SJCRH30 (cell line): Measurements from ENCODE around the gene LCE1F. TPM values are rescaled to one million over a fixed set of nuclear protein-coding genes. Genes with fewer than 3 reads are reported as not detected.

Source experiments
- DNase-seq, 2 experiments: peaks; one replicate each; pipeline ENCODE4 v3.0.0-alpha.2; 2015 to 2020
- H3K27ac ChIP-seq: fragments of 250-450 bp; sonication (Bioruptor Pico); 2 replicates; pipeline ENCODE4 v1.5.1; 2020; ENCODE audit warnings: mild to moderate bottlenecking, moderate library complexity
- H3K27me3 ChIP-seq: fragments of 250-450 bp; sonication (Bioruptor Pico); 2 replicates; pipeline ENCODE4 v1.5.1; 2020; ENCODE audit warnings: mild to moderate bottlenecking, moderate library complexity
- H3K36me3 ChIP-seq: fragments of 250-450 bp; sonication (Bioruptor Pico); 2 replicates; pipeline ENCODE4 v1.5.1; 2020; ENCODE audit warnings: mild to moderate bottlenecking, moderate library complexity
- H3K4me1 ChIP-seq: fragments of 250-450 bp; sonication (Bioruptor Pico); 2 replicates; pipeline ENCODE4 v1.5.1; 2020; ENCODE audit warnings: mild to moderate bottlenecking, moderate library complexity
- H3K4me3 ChIP-seq: fragments of 250-450 bp; sonication (Bioruptor Pico); 2 replicates; pipeline ENCODE4 v1.5.1; 2020; ENCODE audit warnings: mild to moderate bottlenecking, moderate library complexity
- H3K9me3 ChIP-seq: fragments of 250-450 bp; sonication (Bioruptor Pico); replicated peaks from 2 replicates; pipeline ENCODE4 v1.5.1; 2020; ENCODE audit warnings: mild to moderate bottlenecking, moderate library complexity
- total RNA-seq: library from RNA; depleted of rRNA; stranded (reverse); fragments of >200 nt; shearing (Covaris generic); gene quantifications from 2 replicates; pipeline ENCODE4 v1.2.3, GENCODE V29; 2014

The LCE1F gene
- total RNA-seq, 1 experiment from 2014 or later = not detected

- Histone ChIP-seq H3K9me3 (no peaks in the 10 kb centered on the region), H3K4me1 (no peaks in the 10 kb centered on the region), H3K4me3 (no peak overlapping the region), H3K27ac (no peak overlapping the region), H3K27me3 (no peaks in the 10 kb centered on the region), H3K36me3 (no peaks in the 10 kb centered on the region)
- no peak for DNase-seq
Measured at GRCh38 chr1:152758636-152759035, 16.3 kb upstream of the LCE1F start.

DNA sequence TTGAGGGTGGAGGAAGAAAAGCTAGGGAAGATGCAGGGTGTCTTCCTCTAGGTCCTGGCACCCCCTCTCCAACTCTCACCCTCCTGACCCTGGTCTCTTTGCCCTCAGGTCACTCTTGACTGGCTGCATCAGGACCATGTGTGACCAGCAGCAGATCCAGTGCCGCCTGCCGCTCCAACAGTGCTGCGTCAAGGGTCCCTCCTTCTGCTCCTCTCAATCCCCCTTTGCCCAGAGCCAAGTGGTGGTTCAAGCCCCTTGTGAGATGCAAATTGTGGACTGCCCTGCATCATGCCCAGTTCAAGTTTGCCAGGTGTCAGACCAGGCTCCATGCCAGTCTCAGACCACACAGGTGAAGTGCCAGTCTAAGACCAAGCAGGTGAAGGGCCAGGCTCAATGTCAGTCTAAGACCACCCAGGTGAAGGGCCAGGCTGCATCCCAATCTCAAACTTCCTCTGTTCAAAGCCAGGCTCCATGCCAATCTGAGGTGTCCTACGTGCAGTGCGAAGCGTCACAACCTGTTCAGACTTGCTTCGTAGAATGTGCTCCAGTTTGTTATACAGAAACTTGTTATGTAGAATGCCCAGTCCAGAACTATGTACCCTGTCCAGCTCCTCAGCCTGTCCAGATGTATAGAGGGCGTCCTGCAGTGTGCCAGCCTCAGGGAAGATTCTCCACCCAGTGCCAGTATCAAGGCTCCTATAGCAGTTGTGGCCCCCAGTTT is 15.3 kb upstream of the LCE1F start:
- Histone ChIP-seq H3K9me3 (no peaks in the 10 kb centered on the region), H3K27ac (no peak overlapping the region), H3K4me1 (no peaks in the 10 kb centered on the region), H3K36me3 (no peaks in the 10 kb centered on the region), H3K4me3 (no peak overlapping the region), H3K27me3 (no peaks in the 10 kb centered on the region)
- DNase-seq = no peak

DNA sequence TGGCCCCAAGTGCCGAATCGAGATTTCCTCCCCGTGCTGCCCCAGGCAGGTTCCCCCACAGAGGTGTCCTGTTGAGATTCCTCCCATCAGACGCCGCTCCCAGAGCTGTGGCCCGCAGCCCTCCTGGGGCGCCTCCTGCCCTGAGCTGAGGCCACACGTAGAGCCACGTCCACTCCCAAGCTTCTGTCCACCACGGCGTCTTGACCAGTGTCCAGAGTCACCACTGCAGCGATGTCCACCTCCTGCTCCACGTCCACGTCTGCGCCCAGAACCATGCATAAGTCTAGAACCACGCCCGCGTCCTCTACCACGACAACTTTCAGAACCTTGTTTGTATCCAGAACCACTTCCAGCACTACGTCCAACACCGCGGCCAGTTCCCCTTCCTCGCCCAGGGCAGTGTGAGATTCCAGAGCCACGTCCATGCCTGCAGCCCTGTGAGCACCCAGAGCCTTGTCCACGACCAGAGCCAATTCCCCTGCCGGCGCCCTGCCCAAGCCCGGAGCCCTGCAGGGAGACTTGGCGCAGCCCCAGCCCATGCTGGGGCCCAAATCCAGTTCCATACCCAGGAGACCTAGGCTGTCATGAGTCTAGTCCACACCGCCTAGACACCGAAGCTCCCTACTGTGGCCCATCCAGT is 14.3 kb upstream of the LCE1F start:
- Histone ChIP-seq H3K4me3 (no peak overlapping the region), H3K9me3 (no peaks in the 10 kb centered on the region), H3K27me3 (no peaks in the 10 kb centered on the region), H3K36me3 (no peaks in the 10 kb centered on the region), H3K4me1 (no peaks in the 10 kb centered on the region), H3K27ac (no peak overlapping the region)
- no peak for DNase-seq

DNA sequence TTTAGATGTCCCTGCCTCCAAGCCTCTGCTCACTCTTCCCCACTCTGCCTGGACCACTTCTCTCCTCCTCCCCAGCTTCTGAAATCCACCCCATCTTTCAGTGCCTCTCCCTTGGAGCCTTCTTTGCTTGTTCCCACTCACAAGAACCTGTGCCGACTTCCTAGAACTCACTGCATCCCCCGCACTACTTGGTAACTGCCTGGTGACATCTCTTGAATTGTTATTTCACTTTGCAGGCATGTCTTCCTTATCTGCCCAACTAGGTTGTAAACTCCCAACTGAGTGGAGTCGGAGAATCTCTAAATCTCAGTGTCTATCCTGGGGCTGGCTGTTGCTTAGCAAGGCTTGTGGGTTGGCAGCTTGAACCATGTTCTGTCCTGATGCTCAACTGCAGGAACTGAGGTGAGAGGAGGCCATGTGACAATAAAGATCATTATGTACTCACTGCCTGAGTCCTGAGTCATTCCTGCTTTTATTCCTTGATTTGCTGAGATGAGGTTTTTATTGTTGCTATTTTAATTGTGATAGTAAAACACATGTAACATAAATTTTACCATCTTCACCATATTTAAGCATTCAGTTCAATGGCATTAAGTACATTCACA is 13.2 kb upstream of the LCE1F start:
- no peaks in the 10 kb centered on the region for H3K9me3 ChIP-seq
- H3K4me1 ChIP-seq = no peaks in the 10 kb centered on the region
- no peak for DNase-seq

GRCh38 chr1:152768847-152769533 is 6.0 kb upstream of the LCE1F start:
- no peaks in the 10 kb centered on the region for H3K27me3 ChIP-seq
- H3K9me3 ChIP-seq = no peaks in the 10 kb centered on the region
- no peak for DNase-seq
- no peak overlapping the region for H3K4me3 ChIP-seq
- H3K27ac ChIP-seq = no peak overlapping the region
- H3K4me1 ChIP-seq = no peaks in the 10 kb centered on the region
- H3K36me3 ChIP-seq = no peaks in the 10 kb centered on the region

More for the DNA sequence above, 13.2 kb upstream of the LCE1F start:
- H3K36me3 ChIP-seq = no peaks in the 10 kb centered on the region
- H3K27me3 ChIP-seq = no peaks in the 10 kb centered on the region
- no peak overlapping the region for H3K4me3 ChIP-seq
- no peak overlapping the region for H3K27ac ChIP-seq

DNA sequence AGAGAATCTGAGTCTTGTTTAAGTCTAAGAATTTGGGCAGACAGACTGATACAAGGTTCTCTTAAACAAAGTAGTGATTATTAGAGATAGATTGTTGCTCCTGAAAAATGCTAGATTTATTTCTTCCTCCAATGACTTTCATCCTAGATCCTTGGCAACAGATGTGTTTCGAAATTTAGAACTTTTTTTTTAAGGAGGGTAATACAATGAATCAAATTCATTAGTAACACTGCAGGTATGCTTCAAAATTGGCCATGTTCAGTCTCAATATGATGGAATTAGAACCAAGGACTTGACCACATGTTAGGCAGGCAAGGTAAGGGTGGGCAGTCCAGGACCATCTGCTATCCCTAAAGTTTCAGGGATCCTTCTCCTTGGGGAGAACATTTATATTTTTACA is 4.5 kb upstream of the LCE1F start:
- H3K27me3 ChIP-seq = no peaks in the 10 kb centered on the region
- no peaks in the 10 kb centered on the region for H3K36me3 ChIP-seq
- H3K4me3 ChIP-seq = no peak overlapping the region
- no peaks in the 10 kb centered on the region for H3K4me1 ChIP-seq
- no peak for DNase-seq
- H3K9me3 ChIP-seq = no peaks in the 10 kb centered on the region
- H3K27ac ChIP-seq = no peak overlapping the region

- Histone ChIP-seq H3K36me3 (no peaks in the 10 kb centered on the region), H3K4me3 (no peak overlapping the region), H3K27me3 (no peaks in the 10 kb centered on the region), H3K9me3 (no peaks in the 10 kb centered on the region), H3K4me1 (no peaks in the 10 kb centered on the region), H3K27ac (no peak overlapping the region)
- DNase-seq = no peak
Measured at GRCh38 chr1:152776361-152776760, 1.4 kb downstream of the LCE1F start.

- Histone ChIP-seq H3K4me1 (no peaks in the 10 kb centered on the region), H3K9me3 (no peaks in the 10 kb centered on the region), H3K36me3 (no peaks in the 10 kb centered on the region), H3K4me3 (no peak overlapping the region), H3K27ac (no peak overlapping the region), H3K27me3 (no peaks in the 10 kb centered on the region)
- peak in 1 of 2 experiments; percentile 47 for DNase-seq
Measured at GRCh38 chr1:152777510-152778137, 2.7 kb downstream of the LCE1F start.

DNA sequence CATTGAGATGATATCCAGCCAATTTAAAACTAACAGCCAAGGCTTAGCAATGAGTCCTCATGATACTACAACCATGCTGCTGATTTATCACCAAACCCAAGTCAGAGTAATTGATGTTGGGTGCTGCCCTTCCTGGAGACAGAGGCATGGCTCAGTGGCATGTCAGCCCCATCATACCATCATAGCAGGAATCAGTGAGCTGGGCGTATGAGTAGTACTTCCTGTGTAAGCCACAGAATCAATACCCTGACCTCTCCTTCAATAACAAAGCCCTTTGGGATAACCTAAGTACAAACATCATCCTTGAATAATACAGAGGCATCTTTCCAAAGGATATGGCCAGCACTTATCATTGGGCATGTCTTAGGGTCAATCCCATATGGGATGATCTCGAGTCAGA is 8.2 kb downstream of the LCE1F start:
- Histone ChIP-seq H3K27me3 (no peaks in the 10 kb centered on the region), H3K36me3 (no peaks in the 10 kb centered on the region), H3K9me3 (no peaks in the 10 kb centered on the region), H3K27ac (no peak overlapping the region), H3K4me1 (no peaks in the 10 kb centered on the region), H3K4me3 (no peak overlapping the region)
- DNase-seq = no peak

DNA sequence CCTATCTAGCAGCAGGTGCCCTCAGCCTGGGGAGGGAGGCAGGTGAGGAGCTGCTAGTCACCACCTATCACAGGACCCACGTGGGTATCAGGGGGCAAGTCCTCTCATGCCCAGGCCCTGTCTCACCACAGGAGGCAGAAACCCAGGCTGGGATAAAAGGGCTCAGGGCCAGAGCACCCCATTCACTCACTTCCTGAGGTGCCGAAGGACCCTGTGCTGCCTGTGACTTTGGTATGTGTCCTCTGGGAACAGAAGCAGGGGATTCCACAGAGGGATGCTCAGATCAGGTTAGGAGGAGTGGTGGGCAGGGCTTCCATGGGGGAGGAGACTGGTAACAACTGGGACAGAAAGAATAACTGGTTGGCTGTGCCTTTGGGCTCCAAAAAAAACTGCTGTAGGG is 11.1 kb downstream of the LCE1F start, which contains the start of gene LCE1E:
LCE1E (plus strand) TSS at position 181 of the 400 bp plus-strand sequence. CDS start 1,043 bp downstream, outside the sequence.
- Histone ChIP-seq H3K9me3 (no peaks in the 10 kb centered on the region), H3K36me3 (no peaks in the 10 kb centered on the region), H3K4me1 (no peaks in the 10 kb centered on the region), H3K27ac (no peak within 1 kb of the TSS), H3K27me3 (no peaks in the 10 kb centered on the region), H3K4me3 (no peak within 1 kb of the TSS)
- DNase-seq = no peak

GRCh38 chr1:152795686-152796085 is 20.7 kb downstream of the LCE1F start:
- Histone ChIP-seq H3K27ac (no peak overlapping the region), H3K4me1 (no peaks in the 10 kb centered on the region), H3K36me3 (no peaks in the 10 kb centered on the region), H3K9me3 (no peaks in the 10 kb centered on the region), H3K27me3 (no peaks in the 10 kb centered on the region), H3K4me3 (no peak overlapping the region)
- no peak for DNase-seq

GRCh38 chr1:152796421-152796820 is 21.5 kb downstream of the LCE1F start, which contains the start of gene LCE1D:
TSS of gene LCE1D (plus strand) at chr1:152796721. CDS start at chr1:152797795, 1,074 bp downstream.
- Histone ChIP-seq H3K4me1 (no peaks in the 10 kb centered on the region), H3K36me3 (no peaks in the 10 kb centered on the region), H3K9me3 (no peaks in the 10 kb centered on the region), H3K27me3 (no peaks in the 10 kb centered on the region), H3K27ac (no peak within 1 kb of the TSS), H3K4me3 (no peak within 1 kb of the TSS)
- DNase-seq = no peak

GRCh38 chr1:152801333-152801732 is 26.4 kb downstream of the LCE1F start:
- Histone ChIP-seq H3K36me3 (no peaks in the 10 kb centered on the region), H3K27ac (no peak overlapping the region), H3K9me3 (no peaks in the 10 kb centered on the region), H3K27me3 (no peaks in the 10 kb centered on the region), H3K4me1 (no peaks in the 10 kb centered on the region), H3K4me3 (no peak overlapping the region)
- no peak for DNase-seq

GRCh38 chr1:152806576-152806975 is 31.6 kb downstream of the LCE1F start, which contains the start of gene LCE1C:
TSS of gene LCE1C (minus strand) at chr1:152806651. CDS start at chr1:152805478, 1,173 bp downstream.
- Histone ChIP-seq H3K27me3 (no peaks in the 10 kb centered on the region), H3K9me3 (no peaks in the 10 kb centered on the region), H3K27ac (no peak within 1 kb of the TSS), H3K4me3 (no peak within 1 kb of the TSS), H3K36me3 (no peaks in the 10 kb centered on the region), H3K4me1 (no peaks in the 10 kb centered on the region)
- no peak for DNase-seq
